AG04449 (cell line): ENCODE measurements around the gene IKZF3.
"Not testable (repeated sequence)": the region's sequence is repeated elsewhere in the genome, so short reads cannot be mapped to it uniquely, and the experiment has no call there.

Experiments used
- CTCF ChIA-PET: fragments of 350-600 bp; formaldehyde crosslinking; extraction: SDS; loops from one replicate; lab custom pipeline; 2021; ENCODE audit warnings: antibody characterized with exemption; lab: Yijun Ruan, JAX
- POLR2A ChIA-PET: fragments of 400-600, 350-600 bp; formaldehyde crosslinking; extraction: SDS; loops from one replicate; lab custom pipeline; 2020; ENCODE audit warnings: antibody characterized with exemption, inconsistent platforms; lab: Yijun Ruan, JAX
- DNase-seq: peaks from one replicate; pipeline ENCODE4 v3.0.0-alpha.2; 2010; ENCODE audit warnings: low read depth, low spot score
- H3K4me3 ChIP-seq: 2 replicates; pipeline ENCODE4 v1.5.1; 2011; ENCODE audit warnings: low read depth, mild to moderate bottlenecking, control low read depth, low read length
- CTCF ChIP-seq: IDR thresholded peaks from one replicate; pipeline ENCODE4 v1.5.1; 2011; ENCODE audit warnings: mild to moderate bottlenecking, moderate library complexity, low read length, control low read depth, inconsistent platforms; ENCODE audit not compliant: insufficient read depth; ENCODE audit errors: missing control alignments

IKZF3 gene

GRCh38 chr17:39716073-39716818 lies 147.9 kb downstream of the IKZF3 start:
- ChIA-PET CTCF (interaction anchor here (0.8 to 4.1 kb wide), 3 partner anchors 9 to 14 kb away, joined by 3 to 28 read pairs (median 3); partner anchors contain the start of gene MIEN1), POLR2A (no interaction called here)
- no peak overlapping the region for H3K4me3 ChIP-seq
- TF ChIP-seq CTCF: no peak
- no peak for DNase-seq

GRCh38 chr17:39715375-39716072 lies 148.6 kb downstream of the IKZF3 start:
- no peak for DNase-seq
- TF ChIP-seq CTCF: no peak
- no peak overlapping the region for H3K4me3 ChIP-seq
- POLR2A ChIA-PET: no interaction called here
- CTCF ChIA-PET: interaction anchor here (1.2 to 4.1 kb wide), 3 partner anchors 10 to 17 kb away, joined by 3 to 28 read pairs (median 5); partner anchors contain the start of gene MIEN1

DNA sequence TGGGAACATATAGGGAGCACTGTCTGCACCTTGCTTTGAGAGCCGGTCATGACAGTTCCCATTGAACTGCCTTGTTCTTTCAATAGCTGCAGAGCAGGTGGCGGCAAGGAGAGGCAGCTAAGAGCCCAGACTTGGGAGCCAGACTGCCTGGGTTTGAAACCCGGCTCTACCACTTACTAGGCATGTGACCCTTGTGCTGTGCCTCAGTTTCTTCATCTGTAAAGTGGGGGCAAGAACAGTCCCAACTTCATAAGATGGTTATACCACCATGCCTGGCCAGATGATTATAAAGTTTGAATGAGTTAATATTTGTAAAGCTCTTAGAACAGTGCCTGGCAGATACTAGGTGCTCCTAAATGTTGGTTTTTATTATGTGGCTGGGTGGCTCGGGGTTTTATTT lies 149.9 kb downstream of the IKZF3 start:
- ChIA-PET CTCF (interaction anchor here (0.8 to 4.1 kb wide), 5 partner anchors 9 to 93 kb away, joined by 3 to 28 read pairs (median 4); partner anchors contain the start of genes ERBB2 and MIEN1), POLR2A (no interaction called here)
- H3K4me3 ChIP-seq: no peak overlapping the region
- no peak for TF ChIP-seq CTCF
- DNase-seq: no peak

DNA sequence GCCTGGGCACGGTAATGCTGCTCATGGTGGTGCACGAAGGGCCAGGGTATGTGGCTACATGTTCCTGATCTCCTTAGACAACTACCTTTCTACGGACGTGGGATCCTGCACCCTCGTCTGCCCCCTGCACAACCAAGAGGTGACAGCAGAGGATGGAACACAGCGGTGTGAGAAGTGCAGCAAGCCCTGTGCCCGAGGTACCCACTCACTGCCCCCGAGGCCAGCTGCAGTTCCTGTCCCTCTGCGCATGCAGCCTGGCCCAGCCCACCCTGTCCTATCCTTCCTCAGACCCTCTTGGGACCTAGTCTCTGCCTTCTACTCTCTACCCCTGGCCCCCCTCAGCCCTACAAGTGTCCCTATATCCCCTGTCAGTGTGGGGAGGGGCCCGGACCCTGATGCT lies 152.3 kb downstream of the IKZF3 start:
- POLR2A ChIA-PET: no interaction called here
- no peak overlapping the region for H3K4me3 ChIP-seq
- CTCF ChIA-PET: no interaction called here
- TF ChIP-seq CTCF: no peak
- no peak for DNase-seq

DNA sequence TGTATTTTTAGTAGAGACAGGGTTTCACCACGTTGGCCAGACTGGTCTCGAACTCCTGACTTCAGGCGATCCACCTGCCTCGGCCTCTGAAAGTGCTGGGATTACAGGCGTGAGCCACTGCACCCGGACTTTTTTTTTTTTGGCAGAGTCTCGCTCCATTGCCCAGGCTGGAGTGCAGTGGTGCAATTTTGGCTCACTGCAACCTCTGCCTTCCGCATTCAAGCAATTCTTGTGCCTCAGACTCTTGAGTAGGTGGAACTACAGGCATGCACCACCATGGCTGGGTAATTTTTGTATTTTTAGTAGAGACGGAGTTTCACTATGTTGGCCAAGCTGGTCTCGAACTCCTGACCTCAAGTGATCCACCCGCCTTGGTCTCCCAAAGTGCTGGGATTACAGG lies 153.0 kb downstream of the IKZF3 start:
- not testable (repeated sequence) for DNase-seq, H3K4me3 ChIP-seq
- CTCF ChIA-PET: interaction anchor here (1.2 to 1.4 kb wide), 2 partner anchors 19 to 87 kb away, joined by 7 to 9 read pairs; partner anchors contain the start of gene MIEN1
- POLR2A ChIA-PET: interaction anchor here (0.7 to 0.9 kb wide), 2 partner anchors 9 to 11 kb away, joined by 3 read pairs; partner anchors contain the start of gene ERBB2

DNA sequence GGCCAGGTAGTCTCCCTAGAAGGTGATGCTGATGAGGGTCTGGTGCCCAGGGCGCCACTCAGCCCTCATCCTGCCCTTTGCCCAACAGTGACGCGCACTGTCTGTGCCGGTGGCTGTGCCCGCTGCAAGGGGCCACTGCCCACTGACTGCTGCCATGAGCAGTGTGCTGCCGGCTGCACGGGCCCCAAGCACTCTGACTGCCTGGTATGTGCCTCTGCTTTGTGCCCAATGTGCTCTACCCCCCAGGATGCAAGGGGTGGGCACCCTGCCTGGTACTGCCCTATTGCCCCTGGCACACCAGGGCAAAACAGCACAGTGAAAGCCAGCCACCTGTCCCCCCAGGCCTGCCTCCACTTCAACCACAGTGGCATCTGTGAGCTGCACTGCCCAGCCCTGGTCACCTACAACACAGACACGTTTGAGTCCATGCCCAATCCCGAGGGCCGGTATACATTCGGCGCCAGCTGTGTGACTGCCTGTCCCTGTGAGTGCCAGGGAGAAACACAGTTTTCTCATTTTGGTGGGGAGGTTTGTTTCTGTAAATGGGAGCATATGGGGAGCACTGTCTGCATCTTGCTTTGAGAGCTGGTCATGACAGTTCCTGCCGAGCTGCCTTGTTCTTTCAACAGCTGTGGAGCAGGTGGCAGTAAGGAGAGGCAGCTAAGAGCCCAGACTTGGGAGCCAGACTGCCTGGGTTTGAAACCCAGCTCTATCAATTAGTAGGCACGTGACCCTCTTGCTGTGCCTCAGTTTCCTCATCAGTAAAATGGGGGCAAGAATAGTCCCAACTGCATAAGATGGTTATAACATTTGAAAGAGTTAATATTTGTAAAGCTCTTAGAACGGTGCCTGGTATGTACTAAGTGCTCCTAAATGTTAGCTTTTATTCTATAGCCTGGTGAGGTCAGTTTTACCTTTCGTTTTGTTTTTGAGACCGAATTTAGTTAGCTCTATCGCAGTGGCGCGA lies 153.8 kb downstream of the IKZF3 start:
- POLR2A ChIA-PET: interaction anchor here (0.7 to 0.9 kb wide), 2 partner anchors 8 to 10 kb away, joined by 3 read pairs; partner anchors contain the start of gene ERBB2
- no peak for DNase-seq
- no peak overlapping the region for H3K4me3 ChIP-seq
- no peak for TF ChIP-seq CTCF
- CTCF ChIA-PET: interaction anchor here (1.2 to 1.4 kb wide), 2 partner anchors 20 to 87 kb away, joined by 7 to 9 read pairs; partner anchors contain the start of gene MIEN1
